ENCODE measurements around the gene SELENOV.

SELENOV gene

GRCh38 chr19:39494661-39495060 lies 20.3 kb upstream of the SELENOV start:
- no peak for DNase-seq

GRCh38 chr19:39496063-39496462 lies 18.9 kb upstream of the SELENOV start:
- DNase-seq, result no peak

- DNase-seq, result no peak
Observed at GRCh38 chr19:39497701-39497995, 17.3 kb upstream of the SELENOV start.

- peak; percentile 40 for DNase-seq
Observed at GRCh38 chr19:39497996-39498797, 16.7 kb upstream of the SELENOV start.

GRCh38 chr19:39498798-39499642 lies 15.9 kb upstream of the SELENOV start, which contains the start of gene DLL3:
Gene DLL3, plus strand, starts transcription at chr19:39498947. Its CDS starts 28 bp downstream, at chr19:39498975.
- no peak for DNase-seq

GRCh38 chr19:39499932-39500331 lies 15.0 kb upstream of the SELENOV start:
- no peak for DNase-seq

GRCh38 chr19:39500543-39500942 lies 14.4 kb upstream of the SELENOV start:
- DNase-seq, result no peak

GRCh38 chr19:39501340-39501739 lies 13.6 kb upstream of the SELENOV start:
- no peak for DNase-seq

- DNase-seq, result peak; percentile 88
Observed at GRCh38 chr19:39502640-39503417, 12.1 kb upstream of the SELENOV start.

GRCh38 chr19:39506598-39506943 lies 8.4 kb upstream of the SELENOV start:
- no peak for DNase-seq

GRCh38 chr19:39506944-39507714 lies 7.8 kb upstream of the SELENOV start:
- peak; percentile 48 for DNase-seq

- DNase-seq, result no peak
Observed at GRCh38 chr19:39507715-39508364, 7.1 kb upstream of the SELENOV start.

- DNase-seq, result no peak
Observed at GRCh38 chr19:39508629-39509028, 6.3 kb upstream of the SELENOV start.

GRCh38 chr19:39509233-39509632 lies 5.7 kb upstream of the SELENOV start:
- no peak for DNase-seq

- DNase-seq, result peak; percentile 48
Observed at GRCh38 chr19:39512988-39513387, 2.0 kb upstream of the SELENOV start.

GRCh38 chr19:39515551-39516191 lies 732 bp downstream of the SELENOV start:
- DNase-seq, result no peak

GRCh38 chr19:39516270-39516669 lies 1.3 kb downstream of the SELENOV start:
- no peak for DNase-seq

GRCh38 chr19:39517432-39517831 lies 2.5 kb downstream of the SELENOV start:
- no peak for DNase-seq

GRCh38 chr19:39518458-39518857 lies 3.5 kb downstream of the SELENOV start:
- DNase-seq, result no peak

- DNase-seq, result no peak
Observed at GRCh38 chr19:39518975-39519374, 4.0 kb downstream of the SELENOV start.

Measured in suppressor macrophage treated with lipopolysaccharide for 4 hours (primary cell).